Thymus (tissue), 11 donors: ENCODE measurements around the gene NMD3. TPM values are rescaled to one million over a fixed set of nuclear protein-coding genes. Genes with fewer than 3 reads are reported as not detected.

Experiments used
- DNase-seq, 9 donors: peaks; one replicate each; pipeline ENCODE4 v3.0.0-alpha.2; 2013; ENCODE audit warnings: low spot score in 9 of 9, low read depth in 6 of 9, missing footprints in 1 of 9
- H3K27ac ChIP-seq, 2 donors: one replicate each; pipeline ENCODE4 v1.5.1; 2013; ENCODE audit warnings: control low read depth in 1 of 2, low read depth in 1 of 2, low read length in 1 of 2, mild to moderate bottlenecking in 1 of 2, moderate library complexity in 1 of 2
- H3K27me3 ChIP-seq, 2 donors: one replicate each; pipeline ENCODE4 v1.5.1; 2013; ENCODE audit warnings: low read length in 1 of 2; ENCODE audit not compliant: control insufficient read depth in 2 of 2, insufficient read depth in 1 of 2
- H3K36me3 ChIP-seq, 2 donors: one replicate each; pipeline ENCODE4 v1.5.1; 2013; ENCODE audit warnings: low read length in 1 of 2, mild to moderate bottlenecking in 1 of 2, moderate library complexity in 1 of 2; ENCODE audit not compliant: control insufficient read depth in 2 of 2, insufficient read depth in 2 of 2
- H3K4me1 ChIP-seq, 2 donors: one replicate each; pipeline ENCODE4 v1.5.1; 2013; ENCODE audit warnings: low read length in 2 of 2; ENCODE audit not compliant: control insufficient read depth in 2 of 2, insufficient read depth in 2 of 2
- H3K4me3 ChIP-seq, 2 donors: one replicate each; pipeline ENCODE4 v1.5.1; 2013; ENCODE audit warnings: low read length in 2 of 2, control low read depth in 1 of 2, mild to moderate bottlenecking in 1 of 2
- H3K9me3 ChIP-seq, 2 donors: one replicate each; pipeline ENCODE4 v1.5.1; 2013; ENCODE audit warnings: low read length in 1 of 2, mild to moderate bottlenecking in 1 of 2; ENCODE audit not compliant: control insufficient read depth in 2 of 2, insufficient read depth in 1 of 2
- WGBS: extraction: QIAGEN DNeasy Blood & Tissue Kit; methylation state at CpG from one replicate; pipeline ENCODE4 v1.1.7; 2013; 5-methylcytosine and 5-hydroxymethylcytosine counted together
- polyA plus RNA-seq: library from polyadenylated mRNA; stranded (reverse); fragments of 200-250 nt; gene quantifications from one replicate; pipeline ENCODE4 v1.2.3, GENCODE V29; 2013
- total RNA-seq: library from RNA; stranded (reverse); fragments of 120-200 nt; gene quantifications from one replicate; pipeline ENCODE4 v1.2.4, GENCODE V29; 2013
- donor health status: healthy.

NMD3 gene
- total and polyA plus RNA-seq, 2 donors = 31.0 to 35.1 TPM

GRCh38 chr3:161199926-161200325 lies 21.2 kb upstream of the NMD3 start:
- Histone ChIP-seq H3K9me3 (peaks cover 0 to 7% of the 10 kb centered on the region in 2 donors), H3K36me3 (no peaks in the 10 kb centered on the region), H3K4me1 (no peaks in the 10 kb centered on the region), H3K27ac (no peak overlapping the region), H3K4me3 (no peak overlapping the region), H3K27me3 (no peaks in the 10 kb centered on the region)
- no peak for DNase-seq
- 96% methylated on average over 3 of the region's 3 CpGs for WGBS

GRCh38 chr3:161203485-161204098 lies 17.5 kb upstream of the NMD3 start:
- Histone ChIP-seq H3K4me1 (no peaks in the 10 kb centered on the region), H3K9me3 (no peaks in the 10 kb centered on the region), H3K27ac (no peak overlapping the region), H3K27me3 (no peaks in the 10 kb centered on the region), H3K36me3 (no peaks in the 10 kb centered on the region), H3K4me3 (no peak overlapping the region)
- no peak for DNase-seq
- 98% methylated on average over 4 of the region's 4 CpGs for WGBS

- no peaks in the 10 kb centered on the region for H3K27me3 ChIP-seq
- WGBS = 96% methylated on average over 4 of the region's 4 CpGs
- DNase-seq = no peak
- H3K27ac ChIP-seq = no peak overlapping the region
- H3K4me1 ChIP-seq = no peaks in the 10 kb centered on the region
- no peak overlapping the region for H3K4me3 ChIP-seq
- no peaks in the 10 kb centered on the region for H3K9me3 ChIP-seq
- no peaks in the 10 kb centered on the region for H3K36me3 ChIP-seq
Observed at GRCh38 chr3:161208931-161209330, 12.2 kb upstream of the NMD3 start.

- Histone ChIP-seq H3K9me3 (no peaks in the 10 kb centered on the region), H3K27me3 (no peaks in the 10 kb centered on the region), H3K27ac (no peak overlapping the region), H3K36me3 (no peaks in the 10 kb centered on the region), H3K4me1 (no peaks in the 10 kb centered on the region), H3K4me3 (no peak overlapping the region)
- no peak for DNase-seq
- 96% methylated on average over 3 of the region's 3 CpGs for WGBS
Observed at GRCh38 chr3:161212171-161212771, 8.8 kb upstream of the NMD3 start.

GRCh38 chr3:161212906-161213305 lies 8.2 kb upstream of the NMD3 start:
- no peaks in the 10 kb centered on the region for H3K27me3 ChIP-seq
- DNase-seq = no peak
- no peak overlapping the region for H3K4me3 ChIP-seq
- no peaks in the 10 kb centered on the region for H3K4me1 ChIP-seq
- no peaks in the 10 kb centered on the region for H3K9me3 ChIP-seq
- no peaks in the 10 kb centered on the region for H3K36me3 ChIP-seq
- no peak overlapping the region for H3K27ac ChIP-seq

- no peaks in the 10 kb centered on the region for H3K27me3 ChIP-seq
- no peaks in the 10 kb centered on the region for H3K9me3 ChIP-seq
- WGBS = 92% methylated on average over 4 of the region's 4 CpGs
- no peak overlapping the region for H3K4me3 ChIP-seq
- no peak for DNase-seq
- H3K27ac ChIP-seq = no peak overlapping the region
- H3K4me1 ChIP-seq = no peaks in the 10 kb centered on the region
- H3K36me3 ChIP-seq = no peaks in the 10 kb centered on the region
Observed at GRCh38 chr3:161213644-161214043, 7.5 kb upstream of the NMD3 start.

GRCh38 chr3:161215185-161215584 lies 5.9 kb upstream of the NMD3 start:
- no peaks in the 10 kb centered on the region for H3K36me3 ChIP-seq
- 98% methylated on average over 4 of the region's 4 CpGs for WGBS
- H3K9me3 ChIP-seq = no peaks in the 10 kb centered on the region
- H3K27me3 ChIP-seq = no peaks in the 10 kb centered on the region
- no peak overlapping the region for H3K27ac ChIP-seq
- DNase-seq = no peak
- no peaks in the 10 kb centered on the region for H3K4me1 ChIP-seq
- no peak overlapping the region for H3K4me3 ChIP-seq

- Histone ChIP-seq H3K9me3 (no peaks in the 10 kb centered on the region), H3K27ac (no peak overlapping the region), H3K36me3 (no peaks in the 10 kb centered on the region), H3K27me3 (no peaks in the 10 kb centered on the region), H3K4me3 (no peak overlapping the region), H3K4me1 (peaks cover 0 to 2% of the 10 kb centered on the region in 2 donors)
- 97% methylated on average over 5 of the region's 5 CpGs for WGBS
- DNase-seq = no peak
Observed at GRCh38 chr3:161217496-161217895, 3.6 kb upstream of the NMD3 start.

- H3K4me3 ChIP-seq = no peak overlapping the region
- 98% methylated on average over 4 of the region's 4 CpGs for WGBS
- peaks cover 5 to 6% of the 10 kb centered on the region in 2 donors for H3K4me1 ChIP-seq
- no peak for DNase-seq
- H3K36me3 ChIP-seq = no peaks in the 10 kb centered on the region
- H3K27me3 ChIP-seq = no peaks in the 10 kb centered on the region
- no peak overlapping the region for H3K27ac ChIP-seq
- no peaks in the 10 kb centered on the region for H3K9me3 ChIP-seq
Observed at GRCh38 chr3:161219495-161219894, 1.6 kb upstream of the NMD3 start.
